Glomerular visceral epithelial cell (primary cell): ENCODE measurements around the gene RNASE4.
A peak's percentile ranks its signal among the peaks of the same experiment; 100 is the strongest.
"Not testable (repeated sequence)": the region's sequence is repeated elsewhere in the genome, so short reads cannot be mapped to it uniquely, and the experiment has no call there.

ENCODE experiments used
- DNase-seq: peaks from one replicate; pipeline ENCODE4 v3.0.0-alpha.2; 2016; ENCODE audit errors: extremely low spot score

RNASE4 gene

DNA sequence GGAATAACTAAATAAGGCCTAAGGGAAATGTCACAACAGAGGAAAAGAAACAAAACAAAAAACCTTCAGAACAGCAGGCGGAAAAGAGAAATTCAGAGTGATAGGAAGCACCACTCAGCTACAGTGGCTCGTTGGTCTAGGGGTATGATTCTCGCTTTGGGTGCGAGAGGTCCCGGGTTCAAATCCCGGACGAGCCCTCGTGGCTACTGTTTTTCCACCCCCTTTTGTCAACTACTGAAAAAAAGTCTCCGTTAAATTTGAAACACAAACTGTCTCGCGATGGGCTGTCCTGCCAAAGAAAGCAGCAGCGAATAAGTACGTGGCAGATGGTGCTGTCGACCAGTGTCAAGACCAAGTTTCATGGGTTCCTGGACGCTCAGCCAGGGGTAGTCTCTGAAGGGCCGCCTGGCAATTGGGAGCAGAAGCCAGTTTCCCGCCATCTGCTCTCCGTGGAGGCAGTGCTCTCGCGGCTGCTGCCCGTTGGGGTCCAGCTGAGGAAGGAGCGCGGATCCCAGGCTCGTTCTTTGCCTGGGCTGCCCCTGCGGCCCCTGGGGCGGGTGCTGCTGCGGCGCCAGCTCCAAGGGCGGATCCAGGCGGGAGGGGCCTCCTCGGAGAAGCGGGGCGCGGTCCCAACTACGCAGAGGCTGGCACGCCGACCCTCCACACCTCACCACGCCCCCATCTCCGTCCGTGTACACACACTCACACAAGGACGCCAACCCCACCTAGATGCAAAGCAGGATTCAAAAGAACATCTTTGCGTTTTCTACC is at the start of gene RNASE4:
Gene RNASE4, plus strand, starts transcription at position 670 of the 771 bp plus-strand sequence. CDS start 14,812 bp downstream, outside the sequence.
- peak; percentile 84 for DNase-seq

DNA sequence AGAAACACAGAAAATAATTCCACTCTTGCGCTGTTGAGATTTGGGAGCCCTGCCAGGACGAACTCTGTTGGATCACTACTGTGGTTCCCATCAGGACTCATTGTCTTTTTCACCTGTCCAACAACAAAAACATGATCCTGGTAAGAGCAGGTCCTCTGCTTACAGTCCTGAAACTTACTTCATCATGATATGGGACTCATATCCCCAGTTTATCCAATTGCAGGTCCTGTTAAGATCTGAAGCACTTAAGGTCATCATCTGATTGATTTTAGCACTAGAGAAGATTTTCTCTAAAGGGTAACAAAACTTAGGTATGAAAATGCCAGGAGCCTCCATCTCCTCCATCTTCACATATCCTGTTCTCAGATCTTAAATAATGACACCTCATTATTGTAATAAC is 42.8 kb upstream of the RNASE4 start, which contains the start of gene OR6S1:
Gene OR6S1, minus strand, starts transcription at position 101 of the 400 bp plus-strand sequence. Its CDS starts 0 bp downstream, at position 101.
- no peak for DNase-seq

GRCh38 chr14:20642182-20642581 is 42.2 kb upstream of the RNASE4 start:
- no peak for DNase-seq

DNA sequence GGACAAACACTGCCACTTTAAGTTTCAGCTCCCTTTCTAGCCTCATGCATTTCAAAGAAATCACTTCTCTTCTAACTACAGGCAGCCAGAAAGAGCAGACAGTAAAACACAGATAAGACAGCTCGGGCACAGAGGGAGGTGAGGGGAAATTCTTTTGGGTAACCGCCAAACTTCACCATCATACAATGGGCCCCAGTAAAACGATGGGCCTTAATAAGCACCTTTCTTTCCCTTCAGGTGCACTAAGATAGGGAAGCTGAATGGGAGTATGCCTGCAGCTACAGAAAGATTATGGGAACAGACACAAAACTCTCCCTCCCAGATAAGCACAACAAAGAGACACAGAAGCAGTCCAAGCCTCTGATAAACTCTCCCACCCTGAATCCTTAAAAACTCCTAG is 41.6 kb upstream of the RNASE4 start:
- DNase-seq, result not testable (repeated sequence)

- DNase-seq, result no peak
Observed at GRCh38 chr14:20644520-20644919, 39.8 kb upstream of the RNASE4 start.

DNA sequence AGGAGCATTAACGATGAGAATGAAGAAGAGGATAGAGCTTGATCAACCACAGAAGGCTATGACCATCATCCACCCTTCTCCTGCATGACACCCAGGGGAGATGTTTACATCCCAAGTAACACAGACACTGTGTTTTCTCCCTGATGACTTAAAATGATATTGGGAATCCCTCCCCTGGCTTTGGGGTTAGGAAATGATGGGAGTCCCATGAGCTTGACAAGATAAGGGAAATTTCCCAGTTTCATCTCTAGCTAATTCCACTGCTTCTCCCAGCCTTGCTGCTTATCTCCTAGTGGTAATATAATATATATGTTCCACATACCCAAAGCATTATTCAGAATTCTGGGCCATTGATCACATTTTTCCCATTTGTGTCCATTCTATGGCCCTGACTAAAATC is 38.9 kb upstream of the RNASE4 start:
- DNase-seq, result no peak

DNA sequence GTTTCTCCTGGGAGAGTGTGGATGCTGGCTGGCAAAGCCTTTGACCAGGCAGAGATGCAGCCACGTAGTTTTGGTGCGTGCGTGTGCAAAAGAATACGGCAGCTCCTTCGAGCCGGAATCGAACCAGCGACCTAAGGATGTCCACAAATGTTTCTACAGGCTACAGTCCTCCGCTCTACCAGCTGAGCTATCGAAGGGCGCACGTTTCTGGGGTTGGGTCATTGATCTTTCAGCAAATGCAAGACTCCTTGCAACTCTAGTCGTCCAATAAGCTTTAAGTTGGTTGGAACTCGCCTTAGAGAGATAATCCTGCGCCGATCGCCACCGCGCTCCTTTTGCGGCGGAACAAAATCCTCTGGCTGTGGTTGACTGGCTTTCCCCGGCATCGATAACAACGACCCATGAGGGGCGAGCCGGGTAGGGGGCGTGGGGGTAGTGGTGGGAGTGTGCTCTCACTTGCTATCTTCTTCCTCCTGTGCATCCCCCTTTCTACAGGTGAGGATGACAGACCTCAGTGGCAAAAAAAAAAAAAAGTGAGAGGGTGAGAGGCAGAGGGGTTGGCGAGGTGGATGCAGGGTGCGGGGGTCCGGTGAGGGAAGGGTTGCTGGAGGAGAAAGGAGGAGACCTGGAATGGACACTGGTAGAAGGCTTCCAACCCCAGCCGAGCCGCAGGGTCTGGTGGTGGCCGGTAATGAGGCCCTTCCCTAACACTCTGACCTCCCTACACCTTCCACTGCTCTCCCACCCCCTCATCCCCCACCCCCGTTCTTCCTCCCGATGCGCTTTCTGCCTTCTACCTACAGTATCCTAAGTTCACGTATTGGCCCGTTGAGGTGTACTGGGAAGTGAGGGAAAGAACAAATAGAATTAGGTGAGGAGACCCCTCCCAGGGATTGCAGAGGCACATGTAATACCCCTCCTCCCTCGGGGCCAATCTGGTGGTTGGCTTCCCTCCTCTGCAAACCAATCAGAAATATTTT is 31.1 kb upstream of the RNASE4 start:
- peak; percentile 11 for DNase-seq

GRCh38 chr14:20655851-20656250 is 28.5 kb upstream of the RNASE4 start:
- DNase-seq, result no peak

GRCh38 chr14:20656274-20656673 is 28.1 kb upstream of the RNASE4 start:
- DNase-seq, result no peak

GRCh38 chr14:20657216-20658211 is 26.8 kb upstream of the RNASE4 start:
- DNase-seq, result no peak

- no peak for DNase-seq
Observed at GRCh38 chr14:20658246-20658645, 26.1 kb upstream of the RNASE4 start.

DNA sequence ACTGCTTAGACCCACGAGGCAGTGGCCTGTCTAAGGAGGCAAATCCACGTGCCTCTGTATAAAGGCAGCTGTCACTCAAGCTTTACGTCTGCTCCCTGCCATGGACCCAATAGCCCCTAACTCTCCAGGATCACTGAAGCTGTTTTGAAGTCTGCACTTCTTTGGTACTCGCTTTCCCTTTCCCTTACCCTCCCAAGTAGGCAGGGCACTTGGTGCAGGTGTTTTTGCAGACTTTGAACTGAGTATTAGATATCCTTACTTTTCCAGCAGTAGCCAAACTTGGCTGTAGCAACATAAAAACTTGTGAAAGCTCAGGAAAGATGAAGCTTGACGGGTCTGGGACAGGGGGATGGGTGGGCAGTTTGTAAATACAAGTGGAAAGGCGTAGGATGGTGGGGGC is 25.0 kb upstream of the RNASE4 start:
- no peak for DNase-seq

DNA sequence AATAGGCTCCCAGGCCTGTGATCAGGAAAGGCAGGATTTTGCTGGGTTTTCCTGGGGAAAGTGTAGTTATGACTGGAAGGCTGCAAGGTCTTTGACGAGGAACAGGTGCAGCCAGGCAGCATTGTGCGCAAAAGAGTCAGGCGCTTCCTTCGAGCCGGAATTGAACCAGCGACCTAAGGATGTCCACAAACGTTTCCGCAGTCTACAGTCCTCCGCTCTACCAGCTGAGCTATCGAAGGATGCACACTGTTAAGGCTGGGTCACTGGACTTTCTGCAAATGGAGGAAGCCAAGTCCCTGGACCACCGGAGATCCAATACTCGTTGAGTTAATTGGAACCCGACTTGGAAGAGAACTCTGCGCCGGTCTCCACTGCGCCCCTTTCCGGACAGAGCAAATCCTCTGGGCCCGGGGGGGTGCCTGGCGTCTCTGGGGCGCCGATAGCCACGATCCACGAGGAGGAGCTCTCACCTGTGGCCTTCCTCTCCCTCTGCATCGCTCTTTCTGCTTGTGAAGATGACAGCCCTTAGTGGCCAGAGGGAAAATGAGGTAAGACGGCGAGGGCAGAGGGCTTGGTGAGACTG is 24.5 kb upstream of the RNASE4 start:
- DNase-seq, result no peak

GRCh38 chr14:20661197-20661596 is 23.2 kb upstream of the RNASE4 start:
- DNase-seq, result no peak

- DNase-seq, result peak; percentile 65
Observed at GRCh38 chr14:20662968-20663732, 21.2 kb upstream of the RNASE4 start.

DNA sequence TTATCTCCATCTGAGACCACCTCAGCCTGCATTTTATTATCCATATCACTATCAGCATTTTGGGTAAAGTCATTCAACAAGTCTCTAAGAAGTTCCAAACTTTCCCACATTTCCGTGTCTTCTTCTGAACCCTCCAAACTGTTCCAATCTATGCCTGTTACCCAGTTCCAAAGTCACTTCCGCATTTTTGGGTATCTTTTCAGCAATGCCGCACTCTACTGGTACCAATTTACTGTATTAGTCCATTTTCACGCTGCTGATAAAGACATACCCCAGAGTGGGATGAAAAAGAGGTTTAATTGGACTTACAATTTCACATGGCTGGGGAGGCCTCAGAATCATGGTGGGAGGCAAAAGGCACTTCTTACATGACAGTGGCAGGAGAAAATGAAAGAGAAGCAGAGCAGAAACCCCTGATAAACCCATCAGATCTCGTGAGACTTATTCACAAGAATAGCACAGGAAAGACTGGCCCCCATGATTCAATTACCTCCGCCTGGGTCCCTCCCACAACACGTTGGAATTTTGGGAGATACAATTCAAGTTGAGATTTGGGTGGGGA is 17.9 kb upstream of the RNASE4 start:
- not testable (repeated sequence) for DNase-seq

DNA sequence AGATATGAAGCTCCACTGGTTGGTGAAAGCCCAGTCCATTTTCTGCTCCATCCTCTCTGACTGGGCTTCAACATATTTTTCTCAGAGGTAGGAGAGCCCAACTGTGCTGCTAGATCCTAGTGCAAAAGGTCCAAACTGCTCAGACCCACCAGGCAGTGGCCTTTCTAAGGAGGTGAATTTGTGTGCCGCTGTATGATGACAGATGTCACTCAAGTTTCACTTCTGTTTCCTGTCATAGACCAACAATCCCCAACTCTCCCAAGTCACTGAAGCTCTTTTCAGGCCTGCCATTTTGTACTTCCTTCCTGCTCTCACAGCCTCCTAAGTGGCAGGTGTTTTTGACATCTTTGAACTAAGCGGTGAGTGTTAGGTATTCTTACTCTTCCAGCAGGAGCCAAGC is 16.4 kb upstream of the RNASE4 start:
- DNase-seq, result no peak

DNA sequence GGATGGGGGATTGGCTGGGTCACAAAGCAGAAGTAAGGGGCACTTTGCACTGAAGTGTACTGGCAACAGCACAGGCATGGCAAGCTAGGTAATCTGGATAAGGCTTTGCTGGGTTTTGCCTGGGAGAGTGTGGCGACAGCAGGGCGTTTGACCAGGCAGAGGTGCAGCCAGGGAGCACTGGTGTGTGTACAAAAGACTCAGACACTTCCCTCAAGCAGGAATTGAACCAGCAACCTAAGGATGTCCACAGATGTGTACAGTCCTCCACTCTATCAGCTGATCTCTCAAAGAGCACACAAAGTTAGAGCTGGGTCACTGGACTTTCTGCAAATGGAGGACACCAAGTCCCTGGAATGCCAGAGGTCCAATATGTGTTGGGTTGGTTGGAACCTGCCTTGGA is 15.4 kb upstream of the RNASE4 start:
- DNase-seq, result no peak

- no peak for DNase-seq
Observed at GRCh38 chr14:20671597-20672283, 12.6 kb upstream of the RNASE4 start.
